Colonic mucosa (tissue), 4 donors: ENCODE data around the gene ANXA9. TPM values are rescaled to one million over a fixed set of nuclear protein-coding genes. Genes with fewer than 3 reads are reported as not detected.

ENCODE experiments used
- DNase-seq: peaks from one replicate; pipeline ENCODE4 v3.0.0-alpha.2; 2020
- H3K27ac ChIP-seq: fragments of 200-600 bp; one replicate; pipeline ENCODE4 v1.8.0; 2021
- H3K27me3 ChIP-seq: fragments of 200-600 bp; one replicate; pipeline ENCODE4 v1.8.0; 2021
- H3K36me3 ChIP-seq: fragments of 200-600 bp; one replicate; pipeline ENCODE4 v1.8.0; 2021
- H3K4me1 ChIP-seq: fragments of 200-600 bp; one replicate; pipeline ENCODE4 v1.8.0; 2021; ENCODE audit warnings: mild to moderate bottlenecking
- H3K4me3 ChIP-seq: fragments of 200-600 bp; one replicate; pipeline ENCODE4 v1.8.0; 2021
- H3K9ac ChIP-seq, 2 donors: one replicate each; pipeline ENCODE4 v1.7.0; 2013; ENCODE audit warnings: control low read depth in 2 of 2, low read depth in 2 of 2, low read length in 2 of 2
- H3K9me3 ChIP-seq: fragments of 200-600 bp; one replicate; pipeline ENCODE4 v1.8.0; 2021
- CTCF ChIP-seq: fragments of 200-600 bp; IDR thresholded peaks from one replicate; pipeline ENCODE4 v1.8.0; 2022; ENCODE audit warnings: antibody characterized with exemption, mild to moderate bottlenecking
- intact Hi-C: fragments of 100-400 bp; cut with DNase I; formaldehyde crosslinking; loops from one replicate; pipeline ENCODE4 v1.14.1; 2022
- total RNA-seq, 2 donors: library from RNA; stranded (reverse); fragmentation: NEBNext Ultra II Directional in 1 of 2; extraction: Animal tissue kit (Norgen Biotek cat#: 25700) in 1 of 2; gene quantifications; one replicate each; pipeline ENCODE4 v1.2.1, GENCODE V29; 2021
- donor health status: healthy.
- donor health status: DM: no; HTN: no; CAD: no.
- donor health status: DM: no; HTN: no; CAD: no.

The ANXA9 gene
- total RNA-seq, 2 donors from 2014 or later = 0.40 to 0.53 TPM

GRCh38 chr1:151013518-151013917 lies 31.4 kb downstream of the ANXA9 start:
- DNase-seq = peak; percentile 41
- Histone ChIP-seq H3K4me1 (no peaks in the 10 kb centered on the region), H3K36me3 (no peaks in the 10 kb centered on the region), H3K9ac (peak overlapping the region in 1 of 2 donors; percentile 53), H3K4me3 (no peak overlapping the region), H3K27me3 (no peaks in the 10 kb centered on the region), H3K9me3 (no peaks in the 10 kb centered on the region), H3K27ac (peak overlapping the region; percentile 54)
- intact Hi-C loops = no loop called here
- no peak for TF ChIP-seq CTCF

- Histone ChIP-seq H3K27ac (no peak overlapping the region), H3K27me3 (no peaks in the 10 kb centered on the region), H3K4me1 (no peaks in the 10 kb centered on the region), H3K9ac (no peak overlapping the region), H3K4me3 (no peak overlapping the region), H3K9me3 (no peaks in the 10 kb centered on the region), H3K36me3 (peaks cover 3% of the 10 kb centered on the region)
- intact Hi-C loops = loop anchor here (10.0 kb wide), 1 partner anchor 130 kb away; the partner anchor contains the start of gene TNFAIP8L2
- peak; percentile 83 for DNase-seq
- TF ChIP-seq CTCF = peak; percentile 48
Measured at GRCh38 chr1:151024540-151025146, 42.6 kb downstream of the ANXA9 start.

DNA sequence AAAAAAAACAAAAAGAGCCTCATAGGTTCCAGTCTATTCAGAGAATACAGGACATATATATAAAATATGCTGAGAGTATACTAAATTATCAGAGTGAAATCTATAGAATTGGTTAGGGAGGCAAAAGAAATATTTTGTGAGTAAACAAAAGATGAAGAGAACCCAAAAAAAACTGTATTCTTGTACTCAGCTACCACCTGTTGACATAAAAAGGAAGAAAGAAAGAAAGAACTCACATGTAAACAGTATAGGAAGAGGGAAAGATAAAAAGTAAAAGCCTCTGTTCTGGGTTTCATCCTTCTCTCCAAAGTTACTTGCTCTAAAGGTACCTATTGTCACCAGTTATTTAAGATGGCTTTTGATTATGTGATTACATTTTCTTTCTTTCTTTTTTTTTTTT lies 44.4 kb downstream of the ANXA9 start:
- Histone ChIP-seq H3K4me1 (no peaks in the 10 kb centered on the region), H3K9me3 (no peaks in the 10 kb centered on the region), H3K36me3 (peaks cover 3% of the 10 kb centered on the region), H3K27ac (no peak overlapping the region), H3K27me3 (no peaks in the 10 kb centered on the region), H3K9ac (no peak overlapping the region), H3K4me3 (no peak overlapping the region)
- intact Hi-C loops = loop anchor here (10.0 kb wide), 1 partner anchor 128 kb away; the partner anchor contains the start of gene TNFAIP8L2
- no peak for TF ChIP-seq CTCF
- DNase-seq = no peak

GRCh38 chr1:151032164-151032563 lies 50.1 kb downstream of the ANXA9 start:
- Histone ChIP-seq H3K27ac (no peak overlapping the region), H3K4me3 (no peak overlapping the region), H3K9ac (no peak overlapping the region), H3K36me3 (peaks cover 5% of the 10 kb centered on the region), H3K27me3 (no peaks in the 10 kb centered on the region), H3K9me3 (no peaks in the 10 kb centered on the region), H3K4me1 (no peaks in the 10 kb centered on the region)
- intact Hi-C loops = no loop called here
- DNase-seq = no peak
- no peak for TF ChIP-seq CTCF

DNA sequence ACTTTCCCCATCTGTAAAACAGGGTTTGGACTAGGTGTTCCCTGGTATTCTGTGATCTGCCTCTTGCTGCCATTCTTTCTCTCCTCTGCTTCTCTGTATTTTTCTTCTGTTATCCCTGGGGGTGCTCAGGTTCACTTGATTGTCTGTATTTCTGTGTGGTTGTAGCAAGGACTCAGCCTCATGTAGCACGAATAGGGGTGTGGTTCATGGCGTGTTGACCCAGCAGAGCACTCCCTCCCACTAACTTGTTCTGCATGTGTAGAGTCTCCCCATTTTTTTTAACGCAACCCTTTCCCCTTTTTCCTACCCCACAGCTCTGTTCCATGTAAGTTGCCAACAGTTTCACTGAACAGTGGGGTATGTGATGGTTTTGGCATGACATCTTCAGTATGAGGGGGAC lies 53.1 kb downstream of the ANXA9 start:
- intact Hi-C loops = no loop called here
- H3K27ac ChIP-seq = no peak overlapping the region
- TF ChIP-seq CTCF = no peak
- no peak overlapping the region for H3K9ac ChIP-seq
- no peaks in the 10 kb centered on the region for H3K27me3 ChIP-seq
- H3K4me1 ChIP-seq = no peaks in the 10 kb centered on the region
- no peaks in the 10 kb centered on the region for H3K9me3 ChIP-seq
- DNase-seq = no peak
- no peak overlapping the region for H3K4me3 ChIP-seq
- H3K36me3 ChIP-seq = peaks cover 5% of the 10 kb centered on the region
